CD4-positive, alpha-beta T cell treated with Interleukin-6 at 100 ng/mL for 8 hours (primary cell): ENCODE measurements around the gene PTCD1.
"Not testable (repeated sequence)": the region's sequence is repeated elsewhere in the genome, so short reads cannot be mapped to it uniquely, and the experiment has no call there.

ENCODE experiments used
- DNase-seq: peaks from one replicate; pipeline ENCODE4 v3.0.0-alpha.2; 2020; ENCODE audit warnings: mixed read lengths, low spot score

PTCD1 gene

DNA sequence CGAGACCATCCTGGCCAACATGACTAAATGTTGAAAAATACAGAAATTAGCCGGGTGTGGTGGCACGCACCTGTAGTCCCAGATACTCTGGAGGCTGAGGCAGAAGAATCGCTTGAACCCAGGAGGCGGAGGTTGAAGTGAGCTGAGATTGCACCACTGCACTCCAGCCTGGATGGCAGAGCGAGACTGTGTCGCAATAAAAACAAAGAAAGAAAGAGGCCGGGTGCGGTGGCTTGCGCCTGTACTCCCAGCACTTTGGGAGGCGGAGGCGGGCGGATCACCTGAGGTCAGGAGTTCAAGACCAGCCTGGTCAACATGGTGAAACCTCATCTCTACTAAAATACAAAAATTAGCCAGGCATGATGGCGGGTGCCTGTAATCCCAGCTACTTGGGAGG is 51.4 kb downstream of the PTCD1 start:
- not testable (repeated sequence) for DNase-seq

DNA sequence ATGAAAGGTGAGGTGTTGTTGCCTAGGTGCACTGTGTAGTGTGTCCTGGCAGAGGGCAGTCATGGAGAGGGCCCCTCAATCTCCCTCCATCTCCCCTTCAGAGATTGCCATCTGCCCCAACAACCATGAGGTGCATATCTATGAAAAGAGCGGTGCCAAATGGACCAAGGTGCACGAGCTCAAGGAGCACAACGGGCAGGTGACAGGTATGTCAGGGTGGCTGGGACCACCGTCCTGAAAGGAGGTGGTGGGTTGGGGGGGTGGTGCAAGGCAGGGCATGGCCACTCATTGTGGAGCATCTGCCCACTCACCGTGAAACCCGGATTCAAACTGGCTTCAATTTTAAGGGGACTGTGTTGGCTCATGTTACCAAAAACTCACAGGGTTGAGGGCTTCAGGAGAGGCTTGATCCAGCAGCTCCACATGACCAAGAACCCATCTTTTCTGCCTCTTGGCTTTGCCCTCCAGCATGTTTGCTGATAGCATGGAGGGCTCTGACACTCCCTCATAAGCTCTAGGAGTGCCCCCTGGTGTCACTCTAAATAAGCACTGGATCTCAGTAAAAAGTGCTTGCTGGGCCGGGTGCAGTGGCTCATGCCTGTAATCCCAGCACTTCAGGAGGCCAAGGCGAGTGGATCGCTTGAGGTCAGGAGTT is 51.9 kb downstream of the PTCD1 start:
- DNase-seq: peak; percentile 42

DNA sequence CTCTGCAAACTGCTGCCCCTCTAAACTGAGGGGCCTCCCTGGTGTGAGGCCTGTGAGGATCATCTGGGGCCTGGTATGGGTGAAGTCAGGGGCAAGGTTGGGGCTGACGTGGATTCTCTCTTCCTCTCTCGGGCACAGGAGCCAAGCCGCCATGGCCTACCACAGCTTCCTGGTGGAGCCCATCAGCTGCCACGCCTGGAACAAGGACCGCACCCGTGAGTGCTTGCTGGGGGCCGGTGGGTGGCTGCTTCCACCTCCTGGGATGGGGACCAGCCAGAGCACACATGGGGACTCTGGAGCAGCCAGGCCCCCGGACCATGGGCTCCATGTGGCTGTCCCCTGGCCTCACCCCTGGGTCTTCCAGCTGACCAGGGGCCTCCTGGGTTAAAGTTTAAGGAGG is 53.0 kb downstream of the PTCD1 start:
- no peak for DNase-seq

DNA sequence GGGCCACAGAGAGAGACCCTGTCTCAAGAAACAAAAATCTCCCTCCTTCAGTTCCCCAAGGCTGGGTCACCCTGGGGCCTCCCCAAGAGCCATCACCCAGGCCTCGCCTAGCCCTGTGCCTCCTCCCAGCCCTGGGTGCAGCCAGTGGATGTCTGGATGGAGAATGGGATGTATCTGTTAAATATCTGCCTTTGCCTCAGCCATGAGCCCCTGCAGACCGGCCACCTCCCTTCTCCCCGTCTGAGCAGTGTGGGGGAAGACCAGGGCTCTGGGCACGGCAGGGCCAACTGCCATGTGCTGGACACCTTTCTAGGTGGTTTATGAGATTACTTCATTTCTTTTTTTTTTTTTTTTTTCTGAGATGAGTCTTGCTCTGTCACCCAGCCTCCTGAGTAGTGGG is 54.1 kb downstream of the PTCD1 start:
- no peak for DNase-seq

DNA sequence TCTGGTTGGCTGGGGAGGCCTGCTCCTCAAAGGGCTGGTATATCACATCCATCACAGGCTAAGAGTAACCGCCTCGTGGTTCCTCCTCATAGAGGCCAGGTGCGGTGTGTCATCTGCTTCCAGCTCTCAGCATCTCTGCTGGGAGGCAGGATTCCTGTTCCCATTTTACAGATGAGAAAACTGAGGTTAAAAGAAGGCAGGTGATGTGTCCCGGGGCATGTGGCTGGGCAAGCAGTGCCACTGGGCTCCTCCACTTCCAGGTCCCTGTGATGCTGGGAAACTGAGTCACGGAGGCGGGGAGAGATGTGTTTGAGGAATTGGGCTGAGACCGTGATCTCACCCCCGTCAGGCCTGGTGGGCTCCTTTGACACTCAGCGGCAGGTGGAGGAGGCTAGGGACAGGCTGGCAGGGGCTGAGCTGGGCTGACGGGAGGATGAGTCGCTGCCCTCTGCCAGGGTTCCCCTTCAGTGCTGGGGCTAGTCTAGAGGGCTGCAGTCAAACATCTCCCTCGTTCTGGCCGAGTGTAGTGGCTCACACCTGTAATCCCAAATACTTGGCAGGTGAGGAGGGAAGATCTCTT is 54.7 kb downstream of the PTCD1 start:
- DNase-seq: no peak

GRCh38 chr7:99383203-99383602 is 55.4 kb downstream of the PTCD1 start:
- no peak for DNase-seq

DNA sequence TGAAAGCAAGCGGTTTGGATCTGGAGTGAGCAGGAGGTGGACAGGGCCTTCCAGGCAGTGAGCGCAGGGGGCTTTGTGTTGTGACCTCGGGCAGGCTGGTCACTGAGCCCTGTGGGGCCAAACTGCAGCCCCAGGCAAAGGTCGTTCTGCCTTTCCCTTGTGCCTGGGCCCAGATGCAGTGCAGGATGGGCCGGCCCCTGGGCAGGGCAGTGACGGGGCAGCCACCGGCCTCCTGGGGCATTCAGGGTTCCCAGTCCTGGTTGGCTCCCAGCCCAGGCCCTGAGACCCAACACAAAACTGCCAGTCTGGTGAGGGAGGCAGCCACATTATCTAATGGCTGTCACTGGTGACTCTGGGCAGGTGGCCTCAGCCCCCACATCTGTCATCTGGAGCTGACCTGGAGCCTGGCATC is 56.9 kb downstream of the PTCD1 start:
- no peak for DNase-seq

DNA sequence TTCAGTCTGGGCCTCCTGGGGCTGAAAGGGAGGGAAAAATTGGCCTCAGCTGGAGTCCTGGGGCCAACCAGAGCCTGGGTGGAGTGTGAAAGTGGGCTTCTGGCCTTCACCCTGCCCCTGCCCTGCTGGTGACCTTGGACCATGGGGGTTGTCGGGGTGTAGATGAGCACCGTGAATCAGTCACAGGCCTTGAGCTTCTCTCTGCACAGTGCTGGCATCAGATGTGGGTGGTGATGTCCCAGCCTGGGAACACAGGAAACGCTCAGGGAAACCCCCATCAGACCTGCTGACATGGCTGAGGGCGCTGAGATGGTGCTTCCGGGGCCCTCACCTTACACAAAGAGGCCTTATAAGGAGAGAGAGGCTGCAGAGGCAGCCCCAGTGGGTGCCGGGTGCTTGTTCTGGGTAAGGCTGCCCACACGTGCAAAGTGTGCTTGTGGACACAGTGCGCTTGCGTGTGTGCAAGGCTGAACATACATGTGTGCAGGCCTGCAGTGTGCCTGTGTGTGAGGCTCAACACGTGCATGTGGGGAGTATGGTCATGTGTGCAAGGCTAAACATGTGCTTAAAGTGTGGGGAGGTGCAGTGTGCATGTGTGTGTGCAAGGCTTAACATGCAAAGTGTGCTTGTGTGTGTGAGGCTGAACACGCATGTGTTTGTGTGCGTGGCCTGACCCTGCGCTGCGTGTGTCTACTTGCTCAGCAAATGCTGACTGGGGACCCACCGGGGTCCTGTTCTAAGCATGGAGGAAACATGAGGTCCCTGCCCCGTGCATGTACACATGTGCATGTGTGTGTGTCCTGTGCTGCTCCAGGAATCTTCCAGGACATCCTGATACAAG is 57.6 kb downstream of the PTCD1 start:
- DNase-seq: peak; percentile 93

GRCh38 chr7:99380032-99380822 is 58.4 kb downstream of the PTCD1 start:
- DNase-seq: peak; percentile 24

GRCh38 chr7:99379693-99380031 is 58.9 kb downstream of the PTCD1 start:
- DNase-seq: not testable (repeated sequence)

- peak; percentile 57 for DNase-seq
These were observed 59.5 kb downstream of the PTCD1 start for GRCh38 chr7:99379043-99379577.

GRCh38 chr7:99375070-99375807 is 63.4 kb downstream of the PTCD1 start:
- peak; percentile 54 for DNase-seq

- DNase-seq: peak; percentile 87
These were observed 64.2 kb downstream of the PTCD1 start, which contains the start of gene ARPC1B for GRCh38 chr7:99374111-99375064. Gene ARPC1B (plus strand): TSS chr7:99374730. CDS start chr7:99385715, 10,985 bp downstream.

GRCh38 chr7:99373091-99374066 is 65.2 kb downstream of the PTCD1 start:
- no peak for DNase-seq

DNA sequence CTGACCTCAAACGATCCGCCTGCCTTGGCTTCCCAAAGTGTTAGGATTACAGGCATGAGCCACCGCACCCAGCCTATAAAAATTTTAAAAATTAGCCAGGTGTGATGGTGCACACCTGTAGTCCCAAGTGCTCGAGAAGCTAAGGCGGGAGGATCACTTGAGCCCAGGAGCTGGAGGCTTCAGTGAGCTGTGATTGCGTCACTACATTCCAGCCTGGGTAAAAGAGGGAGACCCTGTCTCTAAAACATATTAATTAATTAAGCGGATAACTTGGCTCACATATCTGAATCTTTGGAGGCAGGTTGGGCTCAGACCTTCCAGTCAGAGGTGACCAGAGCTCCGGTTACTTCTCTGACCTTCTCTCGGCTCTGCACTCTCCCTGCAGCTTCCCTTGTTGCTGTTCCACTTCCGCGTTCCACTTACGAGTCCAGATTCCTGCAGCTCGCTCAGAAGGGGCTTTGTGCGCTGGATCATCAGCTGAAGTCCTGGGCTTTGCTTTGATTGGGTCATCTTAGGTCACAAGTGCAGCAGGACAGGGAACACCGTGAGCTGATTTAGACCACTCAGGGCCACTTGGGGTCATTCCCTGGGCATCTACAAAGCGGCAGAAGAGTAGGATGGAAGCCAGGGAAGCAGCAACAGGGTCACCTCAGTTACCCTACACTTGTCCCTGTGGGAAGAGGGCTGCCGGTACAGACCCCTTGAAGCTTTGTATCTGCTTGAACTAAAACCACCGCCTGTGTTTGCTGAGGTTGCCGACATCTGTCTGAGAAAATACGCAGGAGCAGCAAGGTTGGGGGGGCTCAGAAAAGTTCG is 66.1 kb downstream of the PTCD1 start:
- no peak for DNase-seq

- DNase-seq: no peak
These were observed 67.2 kb downstream of the PTCD1 start for GRCh38 chr7:99371376-99371920.

DNA sequence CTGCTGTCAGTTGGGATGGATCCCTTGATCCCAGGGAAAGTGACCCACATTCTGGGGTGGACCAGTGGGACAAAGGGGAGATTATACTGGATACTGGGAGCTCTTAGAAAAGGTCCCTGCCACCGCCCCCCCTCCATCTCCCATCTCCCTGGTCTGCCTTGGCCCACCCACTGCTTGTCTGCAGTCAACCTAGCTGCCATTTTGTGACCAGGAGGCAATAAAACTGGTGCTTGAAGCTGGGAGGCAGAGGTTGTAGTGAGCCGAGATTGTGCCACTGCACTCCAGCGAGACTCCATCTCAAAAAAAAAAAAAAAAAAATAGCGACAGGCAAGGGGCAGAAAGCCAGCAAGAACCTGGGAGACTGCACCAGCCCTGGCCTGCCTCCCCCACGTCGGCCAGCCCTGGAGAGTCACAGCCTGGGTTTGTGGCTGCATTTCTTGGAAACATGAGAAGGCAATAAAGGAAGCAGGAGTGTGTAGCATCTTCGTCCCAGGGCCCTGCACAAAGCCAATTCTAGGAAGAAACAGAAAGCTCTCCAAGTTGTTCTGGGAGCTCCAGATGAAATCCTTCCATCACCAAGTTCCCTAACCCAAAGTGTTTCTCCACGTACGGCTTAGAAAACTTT is 68.7 kb downstream of the PTCD1 start:
- DNase-seq: no peak
